ENCODE data around the gene CDH4.

- no peak for TF ChIP-seq CTCF (IDR thresholded peaks at IDR 0.05)
- no peak for TF ChIP-seq POLR2A (IDR thresholded peaks at IDR 0.05)
Observed at GRCh38 chr20:61487346-61487996, 235.4 kb downstream of the CDH4 start.
